ENCODE measurements around the gene GPC6.
A peak's percentile ranks its signal among the peaks of the same experiment; 100 is the strongest.
"Not testable (repeated sequence)": the region's sequence is repeated elsewhere in the genome, so short reads cannot be mapped to it uniquely, and the experiment has no call there.

The GPC6 gene

GRCh38 chr13:94335761-94336526 is 1109.3 kb downstream of the GPC6 start:
- DNase-seq = no peak

- no peak for DNase-seq
Observed at GRCh38 chr13:94339116-94339687, 1112.6 kb downstream of the GPC6 start.

- DNase-seq = no peak
Observed at GRCh38 chr13:94342436-94343242, 1116.0 kb downstream of the GPC6 start.

- DNase-seq = peak in 1 of 56 donors; percentile 1
Observed at GRCh38 chr13:94343243-94343585, 1116.6 kb downstream of the GPC6 start.

GRCh38 chr13:94343687-94344086 is 1117.1 kb downstream of the GPC6 start:
- DNase-seq = not testable (repeated sequence)

GRCh38 chr13:94344126-94344818 is 1117.7 kb downstream of the GPC6 start:
- no peak for DNase-seq

- DNase-seq = no peak
Observed at GRCh38 chr13:94345374-94346195, 1119.0 kb downstream of the GPC6 start.

- no peak for DNase-seq
Observed at GRCh38 chr13:94346261-94347019, 1119.8 kb downstream of the GPC6 start.

- DNase-seq = no peak
Observed at GRCh38 chr13:94351292-94351990, 1124.8 kb downstream of the GPC6 start.

GRCh38 chr13:94352057-94352456 is 1125.5 kb downstream of the GPC6 start:
- no peak for DNase-seq

- DNase-seq = no peak
Observed at GRCh38 chr13:94353167-94353710, 1126.6 kb downstream of the GPC6 start.

- no peak for DNase-seq
Observed at GRCh38 chr13:94359875-94360274, 1133.3 kb downstream of the GPC6 start.

GRCh38 chr13:94362411-94362909 is 1135.9 kb downstream of the GPC6 start:
- DNase-seq = peak in 40 of 56 donors; percentile 1 to 79 (median 19)

GRCh38 chr13:94366677-94367076 is 1140.1 kb downstream of the GPC6 start:
- no peak for DNase-seq

GRCh38 chr13:94369972-94370436 is 1143.4 kb downstream of the GPC6 start:
- peak in 3 of 56 donors; percentile 2 to 10 (median 3) for DNase-seq

GRCh38 chr13:94371855-94372254 is 1145.2 kb downstream of the GPC6 start:
- no peak for DNase-seq

- DNase-seq = no peak
Observed at GRCh38 chr13:94382517-94382916, 1155.9 kb downstream of the GPC6 start.

- DNase-seq = no peak
Observed at GRCh38 chr13:94382960-94383359, 1156.4 kb downstream of the GPC6 start.

Measured in amygdala (tissue), 56 donors.